Measurements from ENCODE around the gene PGLYRP2.

The PGLYRP2 gene

DNA sequence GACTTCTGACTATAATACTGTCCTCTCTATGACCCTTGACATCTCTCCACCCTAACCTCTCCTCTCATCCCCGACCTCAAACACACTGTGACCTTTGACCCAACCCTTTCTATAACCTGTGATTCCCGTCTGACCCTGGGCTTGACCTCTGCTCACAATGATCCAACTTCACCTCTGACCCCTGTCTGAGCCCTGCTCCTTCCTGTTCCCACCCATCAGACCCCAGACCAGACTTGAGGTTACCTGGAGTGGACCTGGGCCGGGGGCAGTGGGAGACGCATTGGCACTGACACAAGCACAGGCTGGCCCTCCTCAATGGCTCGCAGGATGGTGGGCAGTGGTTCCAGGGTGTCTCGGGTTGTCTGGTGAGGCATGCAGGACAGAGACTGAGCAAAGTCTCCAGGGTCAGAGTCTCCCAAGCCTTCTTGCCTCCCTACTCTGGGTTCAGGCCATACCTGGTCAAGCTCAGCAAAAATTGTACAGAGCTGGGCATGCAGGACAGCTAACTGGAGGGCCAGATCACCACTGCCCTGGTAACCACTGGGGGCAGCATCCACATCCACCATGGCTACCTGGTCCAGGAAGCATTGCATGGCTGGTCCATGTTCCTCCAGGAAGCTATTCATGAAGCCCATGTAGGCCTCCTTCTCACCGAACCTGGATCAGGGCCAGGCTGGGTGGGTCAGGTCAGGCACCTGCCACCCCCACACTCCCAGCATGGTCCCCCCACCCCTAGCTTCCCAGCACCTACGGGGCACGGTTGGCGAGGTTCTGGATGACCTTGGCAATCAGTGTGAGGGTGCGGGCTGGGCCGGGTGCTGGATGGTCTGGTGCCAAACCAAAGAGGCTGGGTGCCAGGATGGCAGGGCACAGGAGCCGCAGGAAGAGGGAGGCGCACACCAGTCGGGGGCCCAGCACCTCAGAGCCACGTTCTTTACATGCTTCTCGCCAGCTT, 25.1 kb downstream of the PGLYRP2 start:
- DNase-seq, result no peak

GRCh38 chr19:15453091-15453578, 26.2 kb downstream of the PGLYRP2 start:
- no peak for DNase-seq

DNA sequence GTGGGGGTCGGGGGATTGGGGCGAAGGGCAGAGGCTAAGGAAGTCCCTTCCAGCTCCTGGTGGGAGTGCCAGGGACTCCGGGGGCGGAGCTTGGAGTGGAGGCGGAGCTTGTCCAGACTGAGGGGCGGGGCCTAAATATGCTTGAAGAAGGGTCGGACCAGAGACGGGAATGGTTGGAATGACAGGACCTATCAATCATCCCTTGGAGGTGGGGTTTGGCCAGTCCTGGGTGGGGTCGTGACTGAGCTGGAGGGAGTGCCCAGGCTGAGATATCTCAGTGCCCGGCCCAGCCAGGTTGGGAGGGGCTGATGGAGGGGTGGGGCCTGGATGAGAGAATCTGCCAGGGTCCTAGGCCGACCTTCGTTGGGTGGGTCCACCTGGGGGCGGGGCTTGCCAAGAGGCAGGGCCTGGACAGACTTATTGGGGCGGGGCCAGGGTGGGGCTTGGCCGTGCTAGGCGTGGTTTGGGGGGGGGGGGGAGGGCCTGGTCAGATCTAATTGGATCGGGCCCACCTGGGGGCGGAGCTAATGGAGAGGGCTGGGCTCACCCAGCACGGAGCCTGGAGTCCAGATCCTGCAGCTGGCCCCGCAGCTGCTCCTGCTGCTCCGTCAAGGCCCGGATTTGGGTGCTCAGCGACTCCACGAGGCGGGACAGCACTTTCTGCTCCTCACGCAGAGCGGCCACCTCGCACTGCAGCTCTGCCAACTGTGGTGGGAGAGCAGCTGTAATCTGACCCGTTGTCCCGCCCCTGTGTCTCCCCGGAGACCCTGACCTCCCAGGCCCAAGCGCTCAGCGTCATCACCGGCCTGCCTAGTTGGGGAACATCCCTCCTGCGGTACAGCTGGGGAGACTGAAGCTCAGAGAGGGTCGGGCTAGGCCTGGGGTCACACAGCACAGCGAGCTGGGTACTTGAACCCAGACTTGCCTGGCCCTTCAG, 26.9 kb downstream of the PGLYRP2 start:
- no peak for DNase-seq

GRCh38 chr19:15450528-15450890, 28.8 kb downstream of the PGLYRP2 start:
- no peak for DNase-seq

- DNase-seq, result peak; percentile 80 to 83
Measured at GRCh38 chr19:15449620-15450527, 29.4 kb downstream of the PGLYRP2 start, which contains the start of gene WIZ. TSS of gene WIZ (minus strand) at chr19:15449956. CDS start at chr19:15448307, 1,649 bp downstream.

DNA sequence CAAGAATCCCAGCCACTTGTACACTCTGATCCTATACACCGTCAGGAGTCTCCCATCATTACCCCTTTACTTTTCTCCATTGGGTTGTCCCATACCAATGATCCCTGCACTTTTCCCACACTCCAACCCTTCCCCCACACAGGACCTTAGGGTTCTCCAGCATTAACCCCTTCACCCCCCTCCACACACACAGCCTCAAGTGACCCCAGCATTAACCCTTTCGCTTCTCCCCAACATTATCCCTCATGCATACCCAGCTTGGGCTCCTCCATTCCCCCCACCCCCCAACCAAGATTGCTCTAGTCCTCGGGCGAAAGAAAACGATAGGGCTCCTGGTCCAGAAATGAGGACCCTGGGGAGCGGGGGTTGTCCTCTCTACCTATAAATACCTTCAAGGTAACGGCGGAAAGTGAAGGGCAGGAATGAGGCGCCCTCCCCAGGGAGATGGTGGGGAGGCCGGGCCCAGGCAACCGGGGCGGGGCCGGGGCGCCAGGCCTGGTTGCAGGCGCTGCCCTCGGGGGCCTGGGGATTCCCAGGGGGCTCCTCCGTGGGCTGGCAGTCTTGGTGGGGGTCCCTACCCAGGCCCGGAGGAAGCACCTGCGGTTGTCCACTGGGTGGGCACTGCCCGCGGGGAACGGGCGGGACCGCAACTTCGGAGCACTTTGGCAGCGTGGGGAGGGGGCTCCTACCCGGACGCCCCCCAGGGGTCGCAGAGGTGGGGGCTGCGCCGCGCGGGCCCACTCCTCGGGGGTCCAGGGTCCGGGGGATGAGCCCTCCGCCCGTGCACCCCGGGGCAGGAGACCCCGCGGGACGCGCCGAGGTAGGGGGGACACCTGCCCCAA, 30.3 kb downstream of the PGLYRP2 start:
- DNase-seq, result no peak

- DNase-seq, result no peak
Measured at GRCh38 chr19:15448044-15448777, 31.1 kb downstream of the PGLYRP2 start.

DNA sequence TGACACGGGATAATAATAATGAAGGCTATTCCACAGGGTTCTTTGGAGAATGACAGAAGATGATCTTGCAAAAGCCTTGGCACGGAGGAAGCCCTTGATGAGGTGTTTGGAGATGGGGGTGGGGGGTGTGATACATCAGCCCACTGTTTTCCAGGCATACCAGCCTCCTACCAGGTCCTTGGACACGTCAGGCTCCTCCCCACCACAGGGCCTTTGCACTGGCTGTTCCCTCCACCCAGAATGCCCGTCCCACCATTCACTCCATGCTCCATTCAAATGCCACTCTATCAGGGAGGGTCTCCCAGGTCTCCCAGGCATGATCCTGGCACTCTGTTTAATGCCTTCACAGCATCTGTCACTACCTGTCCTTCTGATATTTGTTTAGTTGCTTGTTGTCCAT, 32.2 kb downstream of the PGLYRP2 start:
- DNase-seq, result no peak

GRCh38 chr19:15445807-15446376, 33.4 kb downstream of the PGLYRP2 start:
- no peak for DNase-seq

- DNase-seq, result no peak
Measured at GRCh38 chr19:15445227-15445605, 34.1 kb downstream of the PGLYRP2 start.

GRCh38 chr19:15444505-15445226, 34.6 kb downstream of the PGLYRP2 start:
- no peak for DNase-seq

- DNase-seq, result no peak
Measured at GRCh38 chr19:15443838-15444237, 35.5 kb downstream of the PGLYRP2 start.

GRCh38 chr19:15443325-15443724, 36.0 kb downstream of the PGLYRP2 start:
- DNase-seq, result no peak

GRCh38 chr19:15442142-15442920, 37.0 kb downstream of the PGLYRP2 start:
- DNase-seq, result no peak

GRCh38 chr19:15441317-15441716, 38.0 kb downstream of the PGLYRP2 start:
- DNase-seq, result no peak

GRCh38 chr19:15439821-15440641, 39.3 kb downstream of the PGLYRP2 start:
- DNase-seq, result no peak

DNA sequence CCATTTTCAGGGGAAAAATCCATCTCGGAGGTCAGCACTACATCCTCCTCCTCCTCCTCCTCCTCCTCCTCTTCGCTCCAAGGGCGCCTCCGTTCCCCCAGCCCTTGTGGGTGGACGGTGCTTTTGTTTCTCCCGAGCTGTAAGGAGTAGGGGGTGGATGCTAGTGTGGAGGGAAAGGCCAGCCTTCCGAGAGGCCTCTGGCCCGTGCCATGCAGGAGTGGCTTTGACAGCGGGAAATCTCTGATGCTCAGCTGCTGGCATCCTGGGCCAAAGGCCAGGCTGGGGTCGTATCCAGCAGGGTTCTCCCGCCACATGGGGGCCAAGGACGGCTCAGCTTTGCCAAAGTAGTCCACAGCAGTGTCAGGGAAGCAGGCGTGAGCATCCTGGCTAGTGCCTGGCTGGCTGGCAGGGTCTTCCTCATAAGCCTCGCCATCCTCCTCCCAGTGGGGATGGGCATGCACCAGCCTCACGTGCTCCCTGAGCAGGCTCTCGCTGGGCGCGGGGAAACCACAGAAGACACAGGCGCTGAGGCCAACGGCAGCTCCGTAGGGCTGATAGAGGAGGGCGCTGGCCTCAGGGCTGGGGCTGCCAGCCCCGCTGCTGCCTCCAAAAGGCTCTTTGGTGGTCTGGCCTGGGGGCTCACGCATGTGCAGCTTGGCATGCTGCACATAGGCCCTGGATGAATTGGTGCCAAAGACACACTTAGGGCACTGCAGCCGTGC, 40.1 kb downstream of the PGLYRP2 start:
- no peak for DNase-seq

Measured in activated CD4-positive, alpha-beta T cell treated with anti-CD3 and anti-CD28 coated beads for 4 hours (primary cell).